H9 (cell line): ENCODE data around the gene PRR33. TPM values are rescaled to one million over a fixed set of nuclear protein-coding genes. Genes with fewer than 3 reads are reported as not detected.

Experiments used
- DNase-seq: peaks from one replicate; pipeline ENCODE4 v3.0.0-alpha.2; 2017
- H2AFZ ChIP-seq: one replicate; pipeline ENCODE4 v1.6.1; 2013; ENCODE audit warnings: mild to moderate bottlenecking, low read length, control low read depth, moderate library complexity
- H2AK5ac ChIP-seq: 2 replicates; pipeline ENCODE4 v1.6.1; 2013; ENCODE audit warnings: low read length, control low read depth, mixed read lengths; ENCODE audit not compliant: insufficient read length
- H2BK120ac ChIP-seq: one replicate; pipeline ENCODE4 v1.6.1; 2013; ENCODE audit warnings: low read depth, mild to moderate bottlenecking, low read length, control low read depth, inconsistent platforms; ENCODE audit not compliant: poor library complexity, severe bottlenecking
- H2BK12ac ChIP-seq: 2 replicates; pipeline ENCODE4 v1.6.1; 2013; ENCODE audit warnings: low read length, control low read depth, mixed read lengths, low read depth; ENCODE audit not compliant: insufficient read length
- H2BK15ac ChIP-seq: 2 replicates; pipeline ENCODE4 v1.6.1; 2013; ENCODE audit warnings: low read depth, low read length, control low read depth
- H2BK20ac ChIP-seq: one replicate; pipeline ENCODE4 v1.6.1; 2013; ENCODE audit warnings: low read depth, mild to moderate bottlenecking, low read length, control low read depth, inconsistent platforms; ENCODE audit not compliant: poor library complexity, severe bottlenecking
- H2BK5ac ChIP-seq: 2 replicates; pipeline ENCODE4 v1.6.1; 2013; ENCODE audit warnings: low read length, control low read depth, mixed read lengths; ENCODE audit not compliant: insufficient read length
- H3K14ac ChIP-seq: 2 replicates; pipeline ENCODE4 v1.6.1; 2013; ENCODE audit warnings: low read length, control low read depth; ENCODE audit not compliant: insufficient read depth
- H3K18ac ChIP-seq: 2 replicates; pipeline ENCODE4 v1.6.1; 2013; ENCODE audit warnings: low read depth, mild to moderate bottlenecking, mixed read lengths, low read length, control low read depth; ENCODE audit not compliant: insufficient read length
- H3K23ac ChIP-seq: 2 replicates; pipeline ENCODE4 v1.6.1; 2013; ENCODE audit warnings: low read length, control low read depth, mixed read lengths, low read depth; ENCODE audit not compliant: insufficient read length
- H3K23me2 ChIP-seq: 2 replicates; pipeline ENCODE4 v1.6.1; 2013; ENCODE audit warnings: low read depth, mild to moderate bottlenecking, mixed read lengths, low read length, control low read depth; ENCODE audit not compliant: insufficient read length, poor library complexity, severe bottlenecking
- H3K27ac ChIP-seq: 2 replicates; pipeline ENCODE4 v1.5.1; 2013; ENCODE audit warnings: low read length, control low read depth, mixed read lengths, low read depth; ENCODE audit not compliant: insufficient read length
- H3K27me3 ChIP-seq: 2 replicates; pipeline ENCODE4 v1.6.1; 2013; ENCODE audit warnings: low read length, control low read depth, inconsistent platforms; ENCODE audit not compliant: insufficient read depth
- H3K4ac ChIP-seq: 2 replicates; pipeline ENCODE4 v1.6.1; 2013; ENCODE audit warnings: low read depth, mild to moderate bottlenecking, control low read depth, inconsistent platforms, low read length, moderate library complexity
- H3K4me1 ChIP-seq: 2 replicates; pipeline ENCODE4 v1.6.1; 2013; ENCODE audit warnings: low read length, control low read depth, inconsistent platforms; ENCODE audit not compliant: insufficient read depth
- H3K4me2 ChIP-seq: 2 replicates; pipeline ENCODE4 v1.6.1; 2013; ENCODE audit warnings: low read length, control low read depth, mixed read lengths; ENCODE audit not compliant: insufficient read length, insufficient read depth
- H3K56ac ChIP-seq: 2 replicates; pipeline ENCODE4 v1.6.1; 2013; ENCODE audit warnings: low read depth, mild to moderate bottlenecking, mixed read lengths, low read length, control low read depth; ENCODE audit not compliant: insufficient read length
- H3K79me1 ChIP-seq: 2 replicates; pipeline ENCODE4 v1.6.1; 2013; ENCODE audit warnings: low read depth, mild to moderate bottlenecking, moderate library complexity, low read length, control low read depth, inconsistent platforms; ENCODE audit not compliant: insufficient read depth, poor library complexity, severe bottlenecking
- H3K79me2 ChIP-seq: 2 replicates; pipeline ENCODE4 v1.6.1; 2013; ENCODE audit warnings: low read length, control low read depth, inconsistent platforms; ENCODE audit not compliant: insufficient read depth
- H3K9ac ChIP-seq: 2 replicates; pipeline ENCODE4 v1.6.1; 2013; ENCODE audit warnings: low read length, control low read depth, mixed read lengths; ENCODE audit not compliant: insufficient read length; ENCODE audit errors: extremely low read depth
- H3K9me3 ChIP-seq: one replicate; pipeline ENCODE4 v1.6.1; 2013; ENCODE audit warnings: low read depth, low read length, inconsistent platforms; ENCODE audit not compliant: control insufficient read depth
- H3T11ph ChIP-seq: one replicate; pipeline ENCODE4 v1.6.1; 2013; ENCODE audit warnings: mild to moderate bottlenecking, low read length, control low read depth, inconsistent platforms
- H4K20me1 ChIP-seq: one replicate; pipeline ENCODE4 v1.6.1; 2013; ENCODE audit not compliant: control insufficient read depth, insufficient read length, insufficient read depth
- H4K5ac ChIP-seq: 2 replicates; pipeline ENCODE4 v1.6.1; 2013; ENCODE audit warnings: low read depth, mild to moderate bottlenecking, mixed read lengths, low read length, control low read depth; ENCODE audit not compliant: insufficient read length
- H4K8ac ChIP-seq: replicated peaks from 2 replicates; pipeline ENCODE4 v1.6.1; 2013; ENCODE audit warnings: low read length, control low read depth, mixed read lengths, low read depth; ENCODE audit not compliant: insufficient read length
- H4K91ac ChIP-seq: 2 replicates; pipeline ENCODE4 v1.6.1; 2013; ENCODE audit warnings: low read depth, mild to moderate bottlenecking, moderate library complexity, mixed read lengths, low read length, control low read depth; ENCODE audit not compliant: insufficient read length
- H3K27ac Mint-ChIP-seq, 3 experiments: 2 replicates in 2 of 3; 3 replicates in 1 of 3; pipeline ENCODE4 v1.8.0; 2020 to 2021; ENCODE audit warnings: mixed read lengths in 3 of 3, mild to moderate bottlenecking in 1 of 3, moderate library complexity in 1 of 3
- H3K27me3 Mint-ChIP-seq: 2 replicates; pipeline ENCODE4 v1.8.0; 2021; ENCODE audit warnings: low read depth, mild to moderate bottlenecking, moderate library complexity, mixed read lengths
- H3K36me3 Mint-ChIP-seq, 3 experiments: 2 replicates in 2 of 3; 3 replicates in 1 of 3; pipeline ENCODE4 v1.8.0; 2020 to 2021; ENCODE audit warnings: low read depth in 3 of 3, mixed read lengths in 3 of 3; ENCODE audit not compliant: insufficient read depth in 1 of 3
- H3K4me1 Mint-ChIP-seq, 2 experiments: 2 replicates each; pipeline ENCODE4 v1.8.0; 2020; ENCODE audit warnings: mixed read lengths in 2 of 2
- H3K4me3 Mint-ChIP-seq, 2 experiments: 2 replicates in 1 of 2; 3 replicates in 1 of 2; pipeline ENCODE4 v1.8.0; 2020 to 2021; ENCODE audit warnings: mild to moderate bottlenecking in 2 of 2, mixed read lengths in 2 of 2, moderate library complexity in 1 of 2
- H3K9me3 Mint-ChIP-seq, 2 experiments: 2 replicates in 1 of 2; 3 replicates in 1 of 2; pipeline ENCODE4 v1.8.0; 2020; ENCODE audit warnings: mild to moderate bottlenecking in 2 of 2, mixed read lengths in 2 of 2, moderate library complexity in 1 of 2
- WGBS: extraction: QIAGEN DNeasy Blood & Tissue Kit; methylation state at CpG from one replicate; pipeline ENCODE4 v1.1.7; 2013; ENCODE audit warnings: missing lambda C conversion rate, low lambda C conversion rate, mixed read lengths; ENCODE audit not compliant: insufficient read length; ENCODE audit errors: extremely low coverage; 5-methylcytosine and 5-hydroxymethylcytosine counted together
- total RNA-seq: library from RNA; stranded (reverse); gene quantifications from 2 replicates; pipeline ENCODE4 v1.2.1, GENCODE V29; 2021
- TF ChIP-seq, protein P1 (sequence below): fragments of 200-600 bp; sonication (generic); conservative IDR thresholded peaks from 3 replicates; pipeline ENCODE4 v1.8.0; 2021; ENCODE audit warnings: antibody characterized with exemption, mild to moderate bottlenecking

Gene PRR33
- total RNA-seq, 1 experiment from 2014 or later = not detected

DNA sequence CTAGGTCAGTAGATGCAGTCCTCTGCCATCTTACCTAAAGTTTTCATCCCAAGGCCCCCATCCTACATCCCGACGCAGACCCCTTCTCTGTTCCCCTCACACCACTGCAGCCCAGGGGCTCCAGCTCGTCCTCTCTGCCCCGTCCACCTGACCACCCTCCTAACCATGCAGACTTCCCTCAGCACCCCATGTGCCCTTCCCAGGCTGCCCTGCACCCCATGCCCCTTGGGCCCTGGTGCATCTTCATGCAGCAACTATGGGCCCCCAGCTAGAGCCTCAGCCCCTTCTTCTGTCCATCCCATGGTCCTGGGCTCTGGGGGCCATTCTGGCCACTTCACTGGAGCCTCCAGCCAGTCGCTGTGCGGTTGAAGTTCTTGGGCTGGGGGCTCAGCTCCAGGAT lies 2.9 kb downstream of the PRR33 start:
- no peak overlapping the region for H3K23ac ChIP-seq
- H3K18ac ChIP-seq = no peak overlapping the region
- H2BK5ac ChIP-seq = no peak overlapping the region
- H3K79me1 ChIP-seq = no peaks in the 10 kb centered on the region
- H3K27ac ChIP-seq = no peak overlapping the region
- H3K36me3 Mint-ChIP-seq = no peaks in the 10 kb centered on the region
- no peaks in the 10 kb centered on the region for H3K27me3 ChIP-seq
- no peaks in the 10 kb centered on the region; a peak in 1 of 5 replicates for H3K9me3 Mint-ChIP-seq
- H3K14ac ChIP-seq = no peak overlapping the region
- H2BK12ac ChIP-seq = no peak overlapping the region
- no peak overlapping the region for H2BK120ac ChIP-seq
- peak overlapping the region in 1 of 3 experiments; percentile 70; a peak in 2 of 7 replicates for H3K27ac Mint-ChIP-seq
- TF ChIP-seq, protein P1, sequence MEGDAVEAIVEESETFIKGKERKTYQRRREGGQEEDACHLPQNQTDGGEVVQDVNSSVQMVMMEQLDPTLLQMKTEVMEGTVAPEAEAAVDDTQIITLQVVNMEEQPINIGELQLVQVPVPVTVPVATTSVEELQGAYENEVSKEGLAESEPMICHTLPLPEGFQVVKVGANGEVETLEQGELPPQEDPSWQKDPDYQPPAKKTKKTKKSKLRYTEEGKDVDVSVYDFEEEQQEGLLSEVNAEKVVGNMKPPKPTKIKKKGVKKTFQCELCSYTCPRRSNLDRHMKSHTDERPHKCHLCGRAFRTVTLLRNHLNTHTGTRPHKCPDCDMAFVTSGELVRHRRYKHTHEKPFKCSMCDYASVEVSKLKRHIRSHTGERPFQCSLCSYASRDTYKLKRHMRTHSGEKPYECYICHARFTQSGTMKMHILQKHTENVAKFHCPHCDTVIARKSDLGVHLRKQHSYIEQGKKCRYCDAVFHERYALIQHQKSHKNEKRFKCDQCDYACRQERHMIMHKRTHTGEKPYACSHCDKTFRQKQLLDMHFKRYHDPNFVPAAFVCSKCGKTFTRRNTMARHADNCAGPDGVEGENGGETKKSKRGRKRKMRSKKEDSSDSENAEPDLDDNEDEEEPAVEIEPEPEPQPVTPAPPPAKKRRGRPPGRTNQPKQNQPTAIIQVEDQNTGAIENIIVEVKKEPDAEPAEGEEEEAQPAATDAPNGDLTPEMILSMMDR = no peak
- H3T11ph ChIP-seq = no peak overlapping the region
- H2BK20ac ChIP-seq = no peak overlapping the region
- H4K20me1 ChIP-seq = no peaks in the 10 kb centered on the region
- no peaks in the 10 kb centered on the region for H3K23me2 ChIP-seq
- no peaks in the 10 kb centered on the region for H3K4me1 ChIP-seq
- WGBS = no CpG with 5 or more reads among the region's 6 CpGs
- H2BK15ac ChIP-seq = no peak overlapping the region
- H4K91ac ChIP-seq = no peak overlapping the region
- no peaks in the 10 kb centered on the region for H3K4me1 Mint-ChIP-seq
- no peaks in the 10 kb centered on the region for H3K9me3 ChIP-seq
- no peak overlapping the region for H3K4me2 ChIP-seq
- H2AFZ ChIP-seq = no peak overlapping the region
- DNase-seq = no peak
- H3K27me3 Mint-ChIP-seq = peaks cover 21% of the 10 kb centered on the region
- H2AK5ac ChIP-seq = no peak overlapping the region
- no peaks in the 10 kb centered on the region for H3K79me2 ChIP-seq
- H3K4ac ChIP-seq = no peak overlapping the region
- H4K5ac ChIP-seq = no peak overlapping the region
- H3K4me3 Mint-ChIP-seq = no peak overlapping the region
- H3K56ac ChIP-seq = no peak overlapping the region
- H4K8ac ChIP-seq = no peak overlapping the region
- H3K9ac ChIP-seq = no peak overlapping the region
